Rectal smooth muscle tissue (tissue), 1 donor: ENCODE data around the gene LRRC36.
"Not testable (repeated sequence)": the region's sequence is repeated elsewhere in the genome, so short reads cannot be mapped to it uniquely, and the experiment has no call there.

Source experiments
- H3K27ac ChIP-seq: one replicate; pipeline ENCODE4 v1.7.0; 2013; ENCODE audit warnings: low read depth, low read length, inconsistent platforms
- H3K27me3 ChIP-seq: one replicate; pipeline ENCODE4 v1.7.0; 2013; ENCODE audit warnings: low read length; ENCODE audit not compliant: control insufficient read depth, insufficient read depth
- H3K36me3 ChIP-seq: one replicate; pipeline ENCODE4 v1.7.0; 2013; ENCODE audit warnings: low read length; ENCODE audit not compliant: control insufficient read depth, insufficient read depth
- H3K4me1 ChIP-seq: one replicate; pipeline ENCODE4 v1.7.0; 2013; ENCODE audit warnings: low read length; ENCODE audit not compliant: control insufficient read depth, insufficient read depth
- H3K4me3 ChIP-seq: one replicate; pipeline ENCODE4 v1.7.0; 2013; ENCODE audit warnings: low read length
- H3K9ac ChIP-seq: one replicate; pipeline ENCODE4 v1.7.0; 2013; ENCODE audit warnings: low read length

LRRC36 gene

DNA sequence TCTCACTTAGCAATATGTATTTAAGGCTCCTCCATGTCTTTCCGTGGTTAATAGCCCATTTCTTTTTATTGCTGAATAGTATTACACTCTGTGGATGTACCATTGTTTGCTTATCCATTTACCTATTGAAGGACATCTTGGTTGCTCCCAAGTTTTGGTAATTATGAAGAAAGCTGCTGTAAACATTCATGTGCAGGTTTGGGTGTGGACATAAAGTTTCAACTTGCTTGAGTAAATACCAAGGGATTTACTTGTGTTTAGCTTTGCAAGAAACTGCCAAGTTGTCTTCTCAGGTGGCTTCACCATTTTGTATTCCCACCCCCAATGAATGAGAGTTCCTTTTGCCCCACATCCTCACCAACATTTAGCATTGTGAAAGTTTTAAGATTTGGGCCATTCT is 9.5 kb downstream of the LRRC36 start:
- no peak overlapping the region for H3K4me3 ChIP-seq
- no peaks in the 10 kb centered on the region for H3K4me1 ChIP-seq
- no peak overlapping the region for H3K27ac ChIP-seq
- H3K36me3 ChIP-seq, result no peaks in the 10 kb centered on the region
- no peak overlapping the region for H3K9ac ChIP-seq
- no peaks in the 10 kb centered on the region for H3K27me3 ChIP-seq

GRCh38 chr16:67336648-67337047 is 10.0 kb downstream of the LRRC36 start:
- no peak overlapping the region for H3K27ac ChIP-seq
- no peaks in the 10 kb centered on the region for H3K36me3 ChIP-seq
- H3K4me3 ChIP-seq, result no peak overlapping the region
- H3K27me3 ChIP-seq, result no peaks in the 10 kb centered on the region
- H3K4me1 ChIP-seq, result no peaks in the 10 kb centered on the region
- H3K9ac ChIP-seq, result no peak overlapping the region

DNA sequence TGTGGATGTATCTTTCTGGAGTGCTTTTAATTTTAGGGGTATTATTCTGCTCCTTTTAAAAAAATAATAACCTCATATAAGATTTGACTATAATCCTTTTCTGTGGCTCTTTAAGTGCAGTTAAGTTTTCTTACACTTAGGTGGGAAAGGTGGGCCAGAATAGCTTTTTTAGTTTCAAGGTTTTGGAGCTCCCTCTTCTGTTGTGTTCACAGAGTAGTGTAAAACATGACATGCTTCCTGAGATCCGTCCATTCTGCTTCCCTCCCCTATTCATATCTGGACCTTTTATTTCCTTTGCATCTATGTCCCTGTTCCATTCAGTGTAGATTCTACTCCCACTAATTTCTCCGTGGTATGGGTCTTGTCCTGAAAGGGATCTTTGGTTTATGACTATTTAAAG is 12.8 kb downstream of the LRRC36 start:
- Histone ChIP-seq H3K27me3 (no peaks in the 10 kb centered on the region), H3K9ac (no peak overlapping the region), H3K36me3 (no peaks in the 10 kb centered on the region), H3K4me1 (no peaks in the 10 kb centered on the region), H3K4me3 (no peak overlapping the region), H3K27ac (no peak overlapping the region)

DNA sequence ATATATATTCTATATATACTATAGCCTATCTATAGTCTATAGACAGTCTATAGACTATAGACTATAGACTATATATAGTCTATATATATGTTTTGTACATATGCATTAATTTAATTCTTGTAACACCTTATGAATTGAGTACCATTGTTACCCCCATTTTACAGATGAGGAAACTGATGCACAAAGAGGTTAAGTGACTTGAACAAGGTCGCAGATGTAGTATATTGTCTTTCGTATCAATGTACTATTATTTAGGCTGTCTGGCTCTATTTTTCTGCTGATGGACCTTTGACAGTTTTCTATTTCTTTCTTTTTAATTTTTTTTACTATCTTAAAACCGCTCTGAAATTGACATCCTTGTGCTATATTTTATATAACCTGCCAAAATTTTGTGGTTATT is 14.6 kb downstream of the LRRC36 start:
- no peak overlapping the region for H3K9ac ChIP-seq
- no peaks in the 10 kb centered on the region for H3K27me3 ChIP-seq
- no peaks in the 10 kb centered on the region for H3K4me1 ChIP-seq
- H3K27ac ChIP-seq, result no peak overlapping the region
- no peak overlapping the region for H3K4me3 ChIP-seq
- H3K36me3 ChIP-seq, result no peaks in the 10 kb centered on the region

DNA sequence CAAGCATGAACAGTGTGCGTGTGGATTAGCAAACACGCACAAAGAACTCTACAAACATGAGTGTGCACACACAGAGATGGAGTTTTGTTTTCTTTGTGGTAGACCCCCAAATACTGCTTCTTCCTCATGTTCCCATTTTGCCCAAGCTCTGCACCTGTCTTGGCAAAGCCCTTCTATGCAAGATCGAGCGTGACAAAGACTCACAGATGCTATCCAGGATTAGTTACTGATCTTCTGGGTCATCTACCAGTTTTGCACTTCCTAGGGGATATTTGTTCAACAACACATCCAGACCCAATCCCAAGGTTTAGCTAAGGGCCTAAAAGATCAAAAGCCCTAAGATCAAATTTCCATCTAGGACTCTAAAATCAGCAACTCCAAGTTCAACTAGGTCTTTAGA is 16.0 kb downstream of the LRRC36 start:
- no peaks in the 10 kb centered on the region for H3K4me1 ChIP-seq
- H3K36me3 ChIP-seq, result no peaks in the 10 kb centered on the region
- no peak overlapping the region for H3K27ac ChIP-seq
- no peaks in the 10 kb centered on the region for H3K27me3 ChIP-seq
- H3K9ac ChIP-seq, result no peak overlapping the region
- no peak overlapping the region for H3K4me3 ChIP-seq

DNA sequence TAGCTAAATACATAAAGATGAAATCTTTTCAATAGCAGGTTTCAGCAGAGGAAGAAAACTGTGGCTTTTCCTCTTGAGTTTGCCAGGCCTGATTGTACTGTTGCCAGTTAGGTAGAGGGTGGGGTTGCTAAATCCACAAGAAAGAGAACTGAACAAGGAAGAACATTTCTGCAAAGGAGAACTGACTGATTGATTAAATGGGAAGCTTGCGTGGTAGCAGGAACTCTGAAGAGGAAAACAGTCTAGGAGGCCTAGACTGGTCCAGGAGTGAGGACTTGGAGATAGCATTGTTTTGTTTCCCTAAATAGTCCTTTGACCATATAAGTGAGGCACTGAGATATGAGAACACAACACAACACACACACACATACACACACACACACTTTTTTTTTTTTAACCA is 18.8 kb downstream of the LRRC36 start:
- H3K36me3 ChIP-seq, result no peaks in the 10 kb centered on the region
- no peaks in the 10 kb centered on the region for H3K27me3 ChIP-seq
- H3K4me1 ChIP-seq, result no peaks in the 10 kb centered on the region
- H3K4me3 ChIP-seq, result no peak overlapping the region
- H3K27ac ChIP-seq, result no peak overlapping the region
- H3K9ac ChIP-seq, result no peak overlapping the region

DNA sequence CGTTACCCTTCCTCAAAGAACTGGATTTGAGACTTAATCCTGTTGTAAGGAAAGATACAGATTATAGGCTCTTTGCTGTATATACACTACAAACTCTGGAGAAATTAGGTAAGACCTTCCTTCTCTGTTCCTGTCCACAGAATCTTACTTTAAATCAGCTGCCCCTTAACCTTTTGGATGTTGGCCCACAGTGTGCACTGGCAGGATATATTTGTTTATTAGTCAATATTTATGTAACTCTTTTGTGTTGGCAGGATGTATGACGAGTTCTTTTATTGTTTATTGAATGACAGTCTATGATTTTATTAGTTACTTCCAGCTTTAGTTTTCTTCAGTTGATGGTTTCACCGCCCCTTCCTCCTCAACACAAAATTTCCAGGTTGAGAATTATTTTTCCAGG is 19.7 kb downstream of the LRRC36 start:
- no peaks in the 10 kb centered on the region for H3K36me3 ChIP-seq
- no peak overlapping the region for H3K4me3 ChIP-seq
- H3K27me3 ChIP-seq, result no peaks in the 10 kb centered on the region
- H3K9ac ChIP-seq, result no peak overlapping the region
- no peaks in the 10 kb centered on the region for H3K4me1 ChIP-seq
- H3K27ac ChIP-seq, result no peak overlapping the region

GRCh38 chr16:67349172-67349571 is 22.6 kb downstream of the LRRC36 start:
- Histone ChIP-seq H3K27me3 (no peaks in the 10 kb centered on the region), H3K36me3 (no peaks in the 10 kb centered on the region), H3K4me3 (no peak overlapping the region), H3K27ac (no peak overlapping the region), H3K9ac (no peak overlapping the region), H3K4me1 (no peaks in the 10 kb centered on the region)

- H3K4me3 ChIP-seq, result no peak overlapping the region
- H3K9ac ChIP-seq, result no peak overlapping the region
- no peaks in the 10 kb centered on the region for H3K27me3 ChIP-seq
- no peaks in the 10 kb centered on the region for H3K4me1 ChIP-seq
- no peaks in the 10 kb centered on the region for H3K36me3 ChIP-seq
- H3K27ac ChIP-seq, result no peak overlapping the region
These were observed 23.7 kb downstream of the LRRC36 start for GRCh38 chr16:67350324-67350723.

DNA sequence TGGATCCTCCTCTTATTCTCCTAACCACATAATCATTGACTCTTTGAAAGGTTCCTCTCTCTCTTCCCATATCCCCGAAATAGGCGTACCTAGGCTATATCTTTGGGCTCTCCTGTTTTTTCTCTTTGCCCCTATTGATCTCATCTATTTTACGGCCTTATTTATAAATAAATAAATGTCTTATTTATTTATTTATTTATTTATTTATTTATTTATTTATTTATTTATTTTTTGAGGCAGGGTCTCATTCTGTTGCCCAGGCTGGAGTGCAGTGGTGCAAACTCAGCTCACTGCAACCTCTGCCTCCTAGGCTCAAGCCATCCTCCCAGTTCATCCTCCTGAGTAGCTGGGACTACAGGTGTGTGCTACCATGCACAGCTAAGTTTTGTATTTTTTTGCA is 25.8 kb downstream of the LRRC36 start:
- not testable (repeated sequence) for H3K9ac ChIP-seq, H3K4me3 ChIP-seq

GRCh38 chr16:67356396-67356795 is 29.8 kb downstream of the LRRC36 start:
- H3K4me1 ChIP-seq, result no peaks in the 10 kb centered on the region
- no peaks in the 10 kb centered on the region for H3K27me3 ChIP-seq
- no peak overlapping the region for H3K27ac ChIP-seq
- H3K36me3 ChIP-seq, result no peaks in the 10 kb centered on the region
- H3K4me3 ChIP-seq, result no peak overlapping the region
- H3K9ac ChIP-seq, result no peak overlapping the region

More for the DNA sequence above, 25.8 kb downstream of the LRRC36 start:
- not testable (repeated sequence) for H3K36me3 ChIP-seq, H3K27me3 ChIP-seq, H3K27ac ChIP-seq, H3K4me1 ChIP-seq

DNA sequence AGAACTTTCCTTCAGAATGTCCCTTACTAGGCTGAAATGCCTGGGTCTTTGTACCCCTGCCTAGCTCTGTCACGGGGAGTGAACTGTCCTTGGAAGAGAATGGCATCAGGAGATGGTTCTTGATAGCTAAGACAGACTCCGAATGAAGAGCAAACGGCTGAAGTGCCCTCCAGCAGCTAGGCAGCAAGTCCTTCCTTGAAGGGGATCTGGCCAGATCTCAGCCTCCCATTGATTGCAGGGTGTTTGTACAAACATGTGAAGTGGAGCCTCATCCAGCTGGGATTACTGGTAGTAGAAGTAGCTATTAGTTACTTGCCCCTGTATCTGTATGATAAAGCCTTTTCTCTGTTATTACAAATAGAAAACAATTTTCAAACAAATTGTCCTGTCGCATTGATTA is 30.9 kb downstream of the LRRC36 start:
- H3K36me3 ChIP-seq, result no peaks in the 10 kb centered on the region
- H3K27me3 ChIP-seq, result no peaks in the 10 kb centered on the region
- no peak overlapping the region for H3K27ac ChIP-seq
- no peaks in the 10 kb centered on the region for H3K4me1 ChIP-seq
- H3K4me3 ChIP-seq, result no peak overlapping the region
- no peak overlapping the region for H3K9ac ChIP-seq

DNA sequence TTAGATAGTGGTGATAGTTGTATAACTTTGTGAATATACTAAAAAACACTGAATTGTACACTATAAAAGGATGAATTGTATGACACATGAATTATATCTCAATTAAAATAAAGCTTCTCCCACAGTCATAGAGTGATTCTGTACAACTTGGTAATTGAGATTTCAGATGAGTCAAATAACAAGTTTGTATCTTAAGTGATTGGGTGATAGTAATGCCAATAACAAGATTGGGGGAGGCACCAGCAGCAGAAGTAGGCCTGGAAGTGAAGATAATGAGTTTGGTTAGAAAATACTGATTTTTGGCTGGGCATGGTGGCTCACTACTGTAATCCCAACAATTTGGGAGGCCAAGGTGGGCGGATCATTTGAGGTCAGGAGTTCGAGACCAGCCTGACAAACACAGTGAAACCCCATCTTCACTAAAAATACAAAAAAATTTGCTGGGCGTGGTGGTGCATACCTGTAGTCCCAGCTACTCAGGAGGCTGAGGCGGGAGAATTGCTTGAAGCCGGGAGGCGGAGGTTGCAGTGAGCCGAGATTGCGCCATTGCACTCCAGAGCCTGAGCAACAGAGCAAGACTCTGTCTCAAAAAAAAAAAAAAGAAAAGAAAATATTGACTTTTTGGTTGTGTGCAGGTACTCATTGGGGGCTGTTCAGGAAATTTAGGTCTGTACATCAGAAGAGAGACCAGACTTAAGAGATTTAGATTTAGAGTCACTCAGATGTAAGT is 33.1 kb downstream of the LRRC36 start:
- H3K4me3 ChIP-seq, H3K36me3 ChIP-seq, H3K27me3 ChIP-seq, H3K27ac ChIP-seq, H3K9ac ChIP-seq, H3K4me1 ChIP-seq: not testable (repeated sequence)
